OCI-LY7 (cell line): Measurements from ENCODE around the gene CES4A. TPM values are rescaled to one million over a fixed set of nuclear protein-coding genes. Genes with fewer than 3 reads are reported as not detected.

Experiments
- Bru-seq: library from RNA; stranded (reverse); fragments of 400-500 nt; gene quantifications from one replicate; lab custom pipeline; 2021; lab: Mats Ljungman, UMichigan
- BruChase-seq, 2 experiments: library from RNA; stranded (reverse); fragments of 400-500 nt; gene quantifications; one replicate each; lab custom pipeline; 2021; lab: Mats Ljungman, UMichigan
- BruUV-seq: library from RNA; stranded (reverse); fragments of 400-500 nt; replicated peaks from 2 replicates; lab custom pipeline; 2021; lab: Mats Ljungman, UMichigan
- CTCF ChIA-PET: fragments of 300-600 bp; sonication (Branson Sonifier 250); formaldehyde crosslinking; loops from one replicate; lab custom pipeline; 2022; ENCODE audit warnings: antibody characterized with exemption; ENCODE audit not compliant: unreplicated experiment; lab: Charles Lee
- POLR2A ChIA-PET: fragments of 300-600 bp; sonication (Branson Sonifier 250); formaldehyde crosslinking; loops from one replicate; lab custom pipeline; 2022; ENCODE audit warnings: antibody characterized with exemption; lab: Charles Lee
- DNase-seq: peaks from one replicate; pipeline ENCODE4 v3.0.0-alpha.2; 2015; ENCODE audit warnings: low spot score
- H2AFZ ChIP-seq: fragments of 200-600 bp; sonication (generic), shearing (Covaris generic); 2 replicates; pipeline ENCODE4 v1.6.1; 2014; ENCODE audit warnings: mild to moderate bottlenecking, antibody characterized with exemption, low read length, moderate library complexity
- H3K27ac ChIP-seq: fragments of 200-600 bp; sonication (generic); 2 replicates; pipeline ENCODE4 v1.5.1; 2014; ENCODE audit warnings: mixed run types, low read depth, mild to moderate bottlenecking, moderate library complexity, low read length, inconsistent platforms; ENCODE audit not compliant: poor library complexity, severe bottlenecking
- H3K36me3 ChIP-seq: fragments of 200-600 bp; sonication (generic); 2 replicates; pipeline ENCODE4 v1.6.1; 2014; ENCODE audit warnings: mild to moderate bottlenecking, antibody characterized with exemption, low read length, moderate library complexity, mixed read lengths; ENCODE audit not compliant: insufficient read depth
- H3K4me1 ChIP-seq: fragments of 200-600 bp; sonication (generic); 2 replicates; pipeline ENCODE4 v1.5.1; 2014; ENCODE audit warnings: mild to moderate bottlenecking, low read length; ENCODE audit not compliant: insufficient read depth, poor library complexity, severe bottlenecking
- H3K4me2 ChIP-seq: fragments of 200-600 bp; sonication (generic); 2 replicates; pipeline ENCODE4 v1.6.1; 2014; ENCODE audit warnings: mild to moderate bottlenecking, low read length
- H3K4me3 ChIP-seq: fragments of 200-600 bp; sonication (generic); 2 replicates; pipeline ENCODE4 v1.5.1; 2014; ENCODE audit warnings: mild to moderate bottlenecking, low read depth, low read length; ENCODE audit not compliant: poor library complexity, severe bottlenecking
- H3K79me2 ChIP-seq: fragments of 200-600 bp; sonication (generic); 2 replicates; pipeline ENCODE4 v1.6.1; 2016; ENCODE audit warnings: low read depth, mild to moderate bottlenecking, low read length, moderate library complexity, mixed read lengths; ENCODE audit not compliant: insufficient read depth
- H3K9me2 ChIP-seq: fragments of 200-600 bp; sonication (generic); 2 replicates; pipeline ENCODE4 v1.6.1; 2016; ENCODE audit warnings: mild to moderate bottlenecking, low read length, mixed read lengths; ENCODE audit not compliant: insufficient read depth
- H3K9me3 ChIP-seq: fragments of 200-600 bp; sonication (generic); 2 replicates; pipeline ENCODE4 v1.6.1; 2014; ENCODE audit warnings: mild to moderate bottlenecking, mixed run types, low read length, mixed read lengths
- H4K20me1 ChIP-seq: fragments of 200-600 bp; sonication (generic); 2 replicates; pipeline ENCODE4 v1.6.1; 2014; ENCODE audit warnings: mild to moderate bottlenecking, antibody characterized with exemption, low read length, moderate library complexity, mixed read lengths; ENCODE audit not compliant: insufficient read depth
- EZH2phosphoT487 ChIP-seq: fragments of 200-600 bp; sonication (generic); IDR thresholded peaks from 2 replicates; pipeline ENCODE4 v1.6.1; 2018; ENCODE audit warnings: low read depth, borderline replicate concordance, mild to moderate bottlenecking, mixed run types, antibody characterized with exemption, low read length, moderate library complexity, mixed read lengths
- intact Hi-C: fragments of 100-400 bp; cut with micrococcal nuclease; formaldehyde crosslinking; loops from one replicate; pipeline ENCODE4 v1.10.0; 2022; ENCODE audit not compliant: unreplicated experiment
- long read RNA-seq: library from polyadenylated mRNA; stranded (forward); transcript quantifications from one replicate; pipeline ENCODE4 v2.0.0, GENCODE V29; 2022
- total RNA-seq, 2 experiments: library from RNA; depleted of rRNA in 1 of 2; stranded (reverse); fragments of >200 nt in 1 of 2; shearing (Covaris generic) in 1 of 2; gene quantifications; 2 replicates each; pipeline ENCODE4 v1.2.3, GENCODE V29; 2014 to 2022
- TF ChIP-seq, protein P1 (sequence below): fragments of 200-600 bp; sonication (generic); conservative IDR thresholded peaks from 2 replicates; pipeline ENCODE4 v1.5.1; 2014; ENCODE audit warnings: mild to moderate bottlenecking, antibody characterized with exemption, low read length, moderate library complexity, mixed read lengths

CES4A gene
- total RNA-seq (2014; rRNA removed; shearing (Covaris generic)) (0.47 and 2.0 TPM in 2 replicates), total RNA-seq (2022) (0.38 and 0.41 TPM in 2 replicates), Bru-seq, nascent RNA (percentile 16 among the genes with signal in this experiment), BruChase-seq, experiment 1, labeled RNA remaining after a 6-hour chase (percentile 18 among the genes with signal in this experiment), BruChase-seq, experiment 2, labeled RNA remaining after a 2-hour chase (percentile 18 among the genes with signal in this experiment)
- long read RNA-seq = 0 reads

DNA sequence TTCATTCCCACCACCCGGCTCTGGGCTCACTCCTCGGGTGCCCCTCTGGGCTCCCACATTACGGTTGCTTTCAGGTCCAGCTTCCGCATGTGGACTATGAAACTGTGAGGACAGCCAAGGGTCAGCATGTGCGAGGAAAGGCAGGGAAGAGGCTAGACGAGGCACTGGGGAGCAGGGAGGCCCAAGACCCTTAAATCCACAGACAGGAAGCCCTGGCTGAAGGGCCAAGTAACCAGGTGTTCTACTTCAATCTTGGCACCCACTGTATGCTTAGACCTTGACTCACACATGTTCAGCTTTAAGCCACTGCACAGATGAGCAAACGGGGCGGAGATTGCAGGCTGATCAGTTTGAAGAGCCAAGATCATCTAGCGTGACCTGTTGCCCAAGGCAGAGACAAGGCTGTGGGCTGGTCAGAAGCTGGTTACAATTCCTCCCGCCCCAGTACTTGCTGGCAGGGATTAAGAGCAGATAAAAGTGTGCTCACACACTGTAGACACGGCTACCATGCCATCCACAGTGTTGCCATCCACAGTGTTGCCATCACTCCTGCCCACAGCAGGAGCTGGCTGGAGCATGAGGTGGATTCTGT, at the start of gene CES4A:
CES4A (plus strand) TSS at position 393 of the 592 bp plus-strand sequence; CDS start at position 577, 184 bp downstream.
- Histone ChIP-seq H3K4me2 (no peak within 1 kb of the TSS), H3K36me3 (no peaks in the 10 kb centered on the region), H3K79me2 (no peaks in the 10 kb centered on the region), H4K20me1 (no peaks in the 10 kb centered on the region), H3K9me3 (no peaks in the 10 kb centered on the region), H3K27ac (no peak within 1 kb of the TSS), H3K4me1 (no peaks in the 10 kb centered on the region), H3K9me2 (no peaks in the 10 kb centered on the region), H2AFZ (no peak within 1 kb of the TSS; the same call in 1 of the 2 replicates), H3K4me3 (no peak within 1 kb of the TSS)
- POLR2A ChIA-PET = interaction anchor here (0.6 kb wide), 1 partner anchor 16 kb away, joined by 3 read pairs; no protein-coding TSS in a partner anchor
- CTCF ChIA-PET = no interaction called here
- intact Hi-C loops = no loop called here
- BruUV-seq = no TSS peak
- TF ChIP-seq, protein P1, sequence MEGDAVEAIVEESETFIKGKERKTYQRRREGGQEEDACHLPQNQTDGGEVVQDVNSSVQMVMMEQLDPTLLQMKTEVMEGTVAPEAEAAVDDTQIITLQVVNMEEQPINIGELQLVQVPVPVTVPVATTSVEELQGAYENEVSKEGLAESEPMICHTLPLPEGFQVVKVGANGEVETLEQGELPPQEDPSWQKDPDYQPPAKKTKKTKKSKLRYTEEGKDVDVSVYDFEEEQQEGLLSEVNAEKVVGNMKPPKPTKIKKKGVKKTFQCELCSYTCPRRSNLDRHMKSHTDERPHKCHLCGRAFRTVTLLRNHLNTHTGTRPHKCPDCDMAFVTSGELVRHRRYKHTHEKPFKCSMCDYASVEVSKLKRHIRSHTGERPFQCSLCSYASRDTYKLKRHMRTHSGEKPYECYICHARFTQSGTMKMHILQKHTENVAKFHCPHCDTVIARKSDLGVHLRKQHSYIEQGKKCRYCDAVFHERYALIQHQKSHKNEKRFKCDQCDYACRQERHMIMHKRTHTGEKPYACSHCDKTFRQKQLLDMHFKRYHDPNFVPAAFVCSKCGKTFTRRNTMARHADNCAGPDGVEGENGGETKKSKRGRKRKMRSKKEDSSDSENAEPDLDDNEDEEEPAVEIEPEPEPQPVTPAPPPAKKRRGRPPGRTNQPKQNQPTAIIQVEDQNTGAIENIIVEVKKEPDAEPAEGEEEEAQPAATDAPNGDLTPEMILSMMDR = no peak
- no peak for TF ChIP-seq EZH2phosphoT487
- no peak for DNase-seq

DNA sequence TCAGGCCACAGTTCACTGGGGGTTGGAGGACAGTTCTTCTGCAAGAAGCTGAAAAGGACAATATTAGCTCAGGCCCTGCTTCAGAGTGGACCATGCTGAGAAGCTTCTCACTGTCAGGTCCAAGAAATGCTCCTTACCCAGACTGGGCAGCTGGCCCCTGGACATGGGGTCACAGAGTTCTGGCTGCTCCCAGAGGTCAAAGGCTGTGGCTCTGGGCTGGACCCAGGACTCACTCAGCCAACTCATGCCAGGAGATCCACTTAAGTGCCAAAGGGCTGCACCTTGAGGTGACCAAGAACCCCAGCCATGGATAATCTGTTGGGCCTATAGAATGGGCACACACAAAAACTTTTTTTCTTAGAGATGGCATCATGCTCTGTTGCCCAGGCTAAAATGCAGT, 49.0 kb upstream of the CES4A start:
- peaks cover 21% of the 10 kb centered on the region; the same call in 1 of the 2 replicates for H3K36me3 ChIP-seq
- no peaks in the 10 kb centered on the region for H3K79me2 ChIP-seq
- H3K4me3 ChIP-seq = no peak overlapping the region
- no peak for DNase-seq
- H3K4me1 ChIP-seq = peaks cover 7% of the 10 kb centered on the region
- no peak overlapping the region for H2AFZ ChIP-seq
- no peak overlapping the region for H3K4me2 ChIP-seq
- no peak overlapping the region for H3K27ac ChIP-seq
- ChIA-PET POLR2A (no interaction called here), CTCF (no interaction called here)
- H4K20me1 ChIP-seq = no peaks in the 10 kb centered on the region
- TF ChIP-seq EZH2phosphoT487 = no peak
- TF ChIP-seq, protein P1 = no peak
- no TSS peak for BruUV-seq
- H3K9me2 ChIP-seq = no peaks in the 10 kb centered on the region
- intact Hi-C loops = no loop called here
- no peaks in the 10 kb centered on the region for H3K9me3 ChIP-seq

DNA sequence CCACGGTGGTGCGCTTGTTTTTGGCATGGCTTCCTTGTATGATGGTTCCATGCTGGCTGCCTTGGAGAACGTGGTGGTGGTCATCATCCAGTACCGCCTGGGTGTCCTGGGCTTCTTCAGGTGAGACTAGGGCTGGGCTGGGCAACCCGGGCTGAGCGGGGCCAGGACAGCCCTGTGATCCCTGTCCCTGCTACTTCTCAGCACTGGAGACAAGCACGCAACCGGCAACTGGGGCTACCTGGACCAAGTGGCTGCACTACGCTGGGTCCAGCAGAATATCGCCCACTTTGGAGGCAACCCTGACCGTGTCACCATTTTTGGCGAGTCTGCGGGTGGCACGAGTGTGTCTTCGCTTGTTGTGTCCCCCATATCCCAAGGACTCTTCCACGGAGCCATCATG, 48.2 kb upstream of the CES4A start:
- ChIA-PET CTCF (no interaction called here), POLR2A (no interaction called here)
- no peak overlapping the region for H2AFZ ChIP-seq
- no peak overlapping the region for H3K4me3 ChIP-seq
- no peaks in the 10 kb centered on the region for H3K9me2 ChIP-seq
- peaks cover 5% of the 10 kb centered on the region for H3K4me1 ChIP-seq
- intact Hi-C loops = no loop called here
- no peaks in the 10 kb centered on the region for H3K79me2 ChIP-seq
- H3K36me3 ChIP-seq = peaks cover 21% of the 10 kb centered on the region; the same call in 1 of the 2 replicates
- DNase-seq = no peak
- no peak overlapping the region for H3K27ac ChIP-seq
- H4K20me1 ChIP-seq = no peaks in the 10 kb centered on the region
- H3K4me2 ChIP-seq = no peak overlapping the region
- no peak for TF ChIP-seq EZH2phosphoT487
- TF ChIP-seq, protein P1 = no peak
- BruUV-seq = no TSS peak
- no peaks in the 10 kb centered on the region for H3K9me3 ChIP-seq
